ENCODE measurements around the gene DOK4. TPM values are rescaled to one million over a fixed set of nuclear protein-coding genes. Genes with fewer than 3 reads are reported as not detected.

Gene DOK4
- total and polyA plus RNA-seq, 8 donors, result 11.2 to 55.9 (median 31.1) TPM

GRCh38 chr16:57427824-57428223, 58.5 kb downstream of the DOK4 start:
- DNase-seq, result no peak
- Histone ChIP-seq H3K27ac (no peak overlapping the region), H3K9me3 (no peaks in the 10 kb centered on the region), H3K27me3 (no peaks in the 10 kb centered on the region), H3K4me3 (no peak overlapping the region), H3K36me3 (peaks cover 44 to 68% (median 63%) of the 10 kb centered on the region in 4 donors), H3K4me1 (peaks cover 0 to 21% (median 9%) of the 10 kb centered on the region in 4 donors)
- intact Hi-C loops (cut with DNase I; ENCODE audit: low total_unique reads), result loop anchor here (10.0 kb wide), 1 partner anchor 87 kb away; no protein-coding TSS in a partner anchor
- TF ChIP-seq, protein P1, sequence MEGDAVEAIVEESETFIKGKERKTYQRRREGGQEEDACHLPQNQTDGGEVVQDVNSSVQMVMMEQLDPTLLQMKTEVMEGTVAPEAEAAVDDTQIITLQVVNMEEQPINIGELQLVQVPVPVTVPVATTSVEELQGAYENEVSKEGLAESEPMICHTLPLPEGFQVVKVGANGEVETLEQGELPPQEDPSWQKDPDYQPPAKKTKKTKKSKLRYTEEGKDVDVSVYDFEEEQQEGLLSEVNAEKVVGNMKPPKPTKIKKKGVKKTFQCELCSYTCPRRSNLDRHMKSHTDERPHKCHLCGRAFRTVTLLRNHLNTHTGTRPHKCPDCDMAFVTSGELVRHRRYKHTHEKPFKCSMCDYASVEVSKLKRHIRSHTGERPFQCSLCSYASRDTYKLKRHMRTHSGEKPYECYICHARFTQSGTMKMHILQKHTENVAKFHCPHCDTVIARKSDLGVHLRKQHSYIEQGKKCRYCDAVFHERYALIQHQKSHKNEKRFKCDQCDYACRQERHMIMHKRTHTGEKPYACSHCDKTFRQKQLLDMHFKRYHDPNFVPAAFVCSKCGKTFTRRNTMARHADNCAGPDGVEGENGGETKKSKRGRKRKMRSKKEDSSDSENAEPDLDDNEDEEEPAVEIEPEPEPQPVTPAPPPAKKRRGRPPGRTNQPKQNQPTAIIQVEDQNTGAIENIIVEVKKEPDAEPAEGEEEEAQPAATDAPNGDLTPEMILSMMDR (IDR thresholded peaks at IDR 0.05), result no peak
- TF ChIP-seq POLR2A (IDR thresholded peaks at IDR 0.05) (no peak), EP300 (IDR thresholded peaks at IDR 0.05) (no peak), POLR2AphosphoS5 (IDR thresholded peaks at IDR 0.05) (no peak)

- peaks cover 3 to 21% (median 11%) of the 10 kb centered on the region in 4 donors for H3K4me1 ChIP-seq
- no peak for TF ChIP-seq POLR2A (IDR thresholded peaks at IDR 0.05)
- TF ChIP-seq, protein P1 (IDR thresholded peaks at IDR 0.05), result no peak
- TF ChIP-seq EP300 (IDR thresholded peaks at IDR 0.05), result no peak
- TF ChIP-seq POLR2AphosphoS5 (IDR thresholded peaks at IDR 0.05), result no peak
- DNase-seq, result peak in 1 of 2 donors; percentile 17
- H3K27me3 ChIP-seq, result no peaks in the 10 kb centered on the region
- intact Hi-C loops (cut with DNase I; ENCODE audit: low total_unique reads), result loop anchor here (10.0 kb wide), 1 partner anchor 87 kb away; no protein-coding TSS in a partner anchor
- no peaks in the 10 kb centered on the region for H3K9me3 ChIP-seq
- H3K27ac ChIP-seq, result no peak overlapping the region
- H3K36me3 ChIP-seq, result peaks cover 39 to 63% (median 58%) of the 10 kb centered on the region in 4 donors
- no peak overlapping the region for H3K4me3 ChIP-seq
- 64 to 76% (median 70%) methylated on average over 8 of the region's 8 CpGs for WGBS, 5 donors
Measured at GRCh38 chr16:57427307-57427706, 59.0 kb downstream of the DOK4 start.

DNA sequence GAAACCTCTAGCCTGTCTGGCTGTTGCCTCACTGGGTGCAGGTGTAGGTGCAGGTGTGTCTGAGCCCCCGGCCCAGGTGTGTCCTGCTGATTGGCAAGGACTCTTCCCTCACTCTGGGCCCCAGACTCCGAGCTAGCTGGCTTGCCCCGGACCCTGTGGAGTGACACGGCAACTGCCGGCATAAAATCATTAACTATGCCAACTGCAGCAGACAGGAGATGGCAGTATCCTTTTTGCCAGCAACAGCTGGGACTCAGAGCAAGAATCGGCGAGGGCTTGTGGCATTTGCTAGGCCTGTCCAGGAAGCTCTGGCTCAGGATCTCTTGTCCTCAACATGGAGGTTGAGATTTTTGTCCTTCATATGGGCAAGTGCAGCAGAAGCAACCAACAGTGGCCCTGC, 59.9 kb downstream of the DOK4 start:
- Histone ChIP-seq H3K4me3 (no peak overlapping the region), H3K27me3 (no peaks in the 10 kb centered on the region), H3K27ac (no peak overlapping the region), H3K36me3 (peaks cover 29 to 53% (median 49%) of the 10 kb centered on the region in 4 donors), H3K9me3 (no peaks in the 10 kb centered on the region), H3K4me1 (peaks cover 6 to 26% (median 15%) of the 10 kb centered on the region in 4 donors)
- TF ChIP-seq, protein P1 (IDR thresholded peaks at IDR 0.05), result no peak
- TF ChIP-seq EP300 (IDR thresholded peaks at IDR 0.05), result no peak
- TF ChIP-seq POLR2AphosphoS5 (IDR thresholded peaks at IDR 0.05), result no peak
- no peak for TF ChIP-seq POLR2A (IDR thresholded peaks at IDR 0.05)
- 84 to 97% (median 88%) methylated on average over 4 to 7 of the region's 7 CpGs for WGBS, 5 donors
- intact Hi-C loops (cut with DNase I; ENCODE audit: low total_unique reads), result loop anchor here (10.0 kb wide), 1 partner anchor 88 kb away; no protein-coding TSS in a partner anchor
- peak in 1 of 2 donors; percentile 16 for DNase-seq

- intact Hi-C loops (cut with DNase I; ENCODE audit: low total_unique reads), result loop anchor here (10.0 kb wide), 1 partner anchor 90 kb away; no protein-coding TSS in a partner anchor
- WGBS, 5 donors, result 72 to 84% (median 78%) methylated on average over 3 of the region's 3 CpGs
- H3K27ac ChIP-seq, result no peak overlapping the region
Measured at GRCh38 chr16:57424583-57424982, 61.7 kb downstream of the DOK4 start.

More at GRCh38 chr16:57424583-57424982, 61.7 kb downstream of the DOK4 start:
- no peak for TF ChIP-seq POLR2A (IDR thresholded peaks at IDR 0.05)
- TF ChIP-seq POLR2AphosphoS5 (IDR thresholded peaks at IDR 0.05), result no peak
- TF ChIP-seq, protein P1 (IDR thresholded peaks at IDR 0.05), result no peak
- no peak for TF ChIP-seq EP300 (IDR thresholded peaks at IDR 0.05)
- Histone ChIP-seq H3K4me1 (peaks cover 6 to 26% (median 15%) of the 10 kb centered on the region in 4 donors), H3K27me3 (no peaks in the 10 kb centered on the region), H3K36me3 (peaks cover 12 to 36% (median 31%) of the 10 kb centered on the region in 4 donors), H3K4me3 (no peak overlapping the region), H3K9me3 (no peaks in the 10 kb centered on the region)
- DNase-seq, result peak in 1 of 2 donors; percentile 1
